Smooth muscle cell (in vitro differentiated cells): ENCODE data around the gene SPO11. TPM values are rescaled to one million over a fixed set of nuclear protein-coding genes. Genes with fewer than 3 reads are reported as not detected.

Experiments
- DNase-seq: peaks from one replicate; lab custom pipeline; 2025; ENCODE audit not compliant: unreplicated experiment; lab: John Stamatoyannopoulos, UW
- H2AFZ ChIP-seq: fragments of 200-600 bp; sonication (generic); 2 replicates; pipeline ENCODE4 v1.6.0; 2016; ENCODE audit warnings: antibody characterized with exemption, low read depth, mild to moderate bottlenecking
- H3F3A ChIP-seq: fragments of 200-600 bp; sonication (generic); 2 replicates; pipeline ENCODE4 v1.6.0; 2017; ENCODE audit warnings: antibody characterized with exemption, low read depth
- H3K27ac ChIP-seq: fragments of 200-600 bp; sonication (generic); 2 replicates; pipeline ENCODE4 v1.5.1; 2016; ENCODE audit warnings: low read depth, mild to moderate bottlenecking
- H3K27me3 ChIP-seq: fragments of 200-600 bp; sonication (generic); 2 replicates; pipeline ENCODE4 v1.6.1; 2016; ENCODE audit warnings: low read depth, mild to moderate bottlenecking
- H3K36me3 ChIP-seq: fragments of 200-600 bp; sonication (generic); 2 replicates; pipeline ENCODE4 v1.5.1; 2016; ENCODE audit warnings: low read depth
- H3K4me1 ChIP-seq: fragments of 200-600 bp; sonication (generic); 2 replicates; pipeline ENCODE4 v1.5.1; 2016; ENCODE audit warnings: low read depth
- H3K4me2 ChIP-seq: fragments of 200-600 bp; sonication (generic); 2 replicates; pipeline ENCODE4 v1.6.0; 2016; ENCODE audit warnings: mild to moderate bottlenecking
- H3K4me3 ChIP-seq: fragments of 200-600 bp; sonication (generic); 2 replicates; pipeline ENCODE4 v1.5.1; 2016; ENCODE audit warnings: mild to moderate bottlenecking
- H3K79me2 ChIP-seq: fragments of 200-600 bp; sonication (generic); 2 replicates; pipeline ENCODE4 v1.6.0; 2016; ENCODE audit warnings: low read depth, mild to moderate bottlenecking
- H3K9ac ChIP-seq: fragments of 200-600 bp; sonication (generic); 2 replicates; pipeline ENCODE4 v1.6.0; 2016; ENCODE audit warnings: low read depth
- H3K9me3 ChIP-seq: fragments of 200-600 bp; sonication (generic); replicated peaks from 2 replicates; pipeline ENCODE4 v1.5.1; 2016; ENCODE audit warnings: low read depth
- H4K20me1 ChIP-seq: fragments of 200-600 bp; sonication (generic); 2 replicates; pipeline ENCODE4 v1.6.0; 2016; ENCODE audit warnings: low read depth
- WGBS: methylation state at CpG from one replicate; pipeline ENCODE4 v1.1.7; 2016; ENCODE audit warnings: low lambda C conversion rate; 5-methylcytosine and 5-hydroxymethylcytosine counted together
- polyA plus RNA-seq: library from polyadenylated mRNA; unstranded; fragments of >200 nt; fragmentation: Nextera tagmentation; extraction: Ambion mirVana; gene quantifications from 2 replicates; pipeline ENCODE4 v1.2.1, GENCODE V29; 2016
- total RNA-seq: library from RNA; depleted of rRNA; stranded (reverse); fragments of >200 nt; gene quantifications from 2 replicates; pipeline ENCODE4 v1.2.3, GENCODE V29; 2014
- TF ChIP-seq, protein P1 (sequence below): fragments of 200-600 bp; sonication (generic); IDR thresholded peaks from 2 replicates; pipeline ENCODE4 v1.5.1; 2017; ENCODE audit warnings: borderline replicate concordance, mild to moderate bottlenecking, antibody characterized with exemption; ENCODE audit not compliant: insufficient read depth, poor library complexity, severe bottlenecking

The SPO11 gene
- total and polyA plus RNA-seq, 2 experiments from 2014 or later, result not detected

DNA sequence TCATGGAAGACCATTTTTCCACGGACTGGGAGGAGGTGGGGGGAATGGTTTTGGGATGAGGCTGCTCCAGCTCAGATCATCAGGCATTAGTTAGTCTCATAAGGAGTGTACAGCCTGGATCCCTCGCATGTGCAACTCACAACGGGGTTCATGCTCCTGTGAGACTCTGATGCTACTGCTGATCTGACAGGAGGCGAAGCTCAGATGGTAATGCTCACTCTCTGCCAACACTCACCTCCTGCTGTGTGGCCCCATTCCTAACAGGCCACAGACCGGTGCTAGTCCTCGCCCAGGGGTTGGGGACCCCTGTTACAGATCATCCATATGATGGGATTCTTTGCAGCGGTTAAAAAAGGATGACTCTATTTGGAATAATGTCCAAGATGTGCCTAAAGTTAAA lies 35.6 kb upstream of the SPO11 start:
- H3K4me2 ChIP-seq, result no peak overlapping the region
- H3K27ac ChIP-seq, result no peak overlapping the region
- no peaks in the 10 kb centered on the region for H3K79me2 ChIP-seq
- no peaks in the 10 kb centered on the region for H3K27me3 ChIP-seq
- no peak overlapping the region for H2AFZ ChIP-seq
- H3K9ac ChIP-seq, result no peak overlapping the region
- H3K9me3 ChIP-seq, result no peaks in the 10 kb centered on the region
- peaks cover 6% of the 10 kb centered on the region for H3F3A ChIP-seq
- H3K4me1 ChIP-seq, result peaks cover 12% of the 10 kb centered on the region
- DNase-seq, result no peak
- 90% methylated on average over 7 of the region's 7 CpGs for WGBS
- TF ChIP-seq, protein P1, sequence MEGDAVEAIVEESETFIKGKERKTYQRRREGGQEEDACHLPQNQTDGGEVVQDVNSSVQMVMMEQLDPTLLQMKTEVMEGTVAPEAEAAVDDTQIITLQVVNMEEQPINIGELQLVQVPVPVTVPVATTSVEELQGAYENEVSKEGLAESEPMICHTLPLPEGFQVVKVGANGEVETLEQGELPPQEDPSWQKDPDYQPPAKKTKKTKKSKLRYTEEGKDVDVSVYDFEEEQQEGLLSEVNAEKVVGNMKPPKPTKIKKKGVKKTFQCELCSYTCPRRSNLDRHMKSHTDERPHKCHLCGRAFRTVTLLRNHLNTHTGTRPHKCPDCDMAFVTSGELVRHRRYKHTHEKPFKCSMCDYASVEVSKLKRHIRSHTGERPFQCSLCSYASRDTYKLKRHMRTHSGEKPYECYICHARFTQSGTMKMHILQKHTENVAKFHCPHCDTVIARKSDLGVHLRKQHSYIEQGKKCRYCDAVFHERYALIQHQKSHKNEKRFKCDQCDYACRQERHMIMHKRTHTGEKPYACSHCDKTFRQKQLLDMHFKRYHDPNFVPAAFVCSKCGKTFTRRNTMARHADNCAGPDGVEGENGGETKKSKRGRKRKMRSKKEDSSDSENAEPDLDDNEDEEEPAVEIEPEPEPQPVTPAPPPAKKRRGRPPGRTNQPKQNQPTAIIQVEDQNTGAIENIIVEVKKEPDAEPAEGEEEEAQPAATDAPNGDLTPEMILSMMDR, result no peak
- H3K4me3 ChIP-seq, result no peak overlapping the region
- H3K36me3 ChIP-seq, result no peaks in the 10 kb centered on the region
- no peaks in the 10 kb centered on the region for H4K20me1 ChIP-seq

DNA sequence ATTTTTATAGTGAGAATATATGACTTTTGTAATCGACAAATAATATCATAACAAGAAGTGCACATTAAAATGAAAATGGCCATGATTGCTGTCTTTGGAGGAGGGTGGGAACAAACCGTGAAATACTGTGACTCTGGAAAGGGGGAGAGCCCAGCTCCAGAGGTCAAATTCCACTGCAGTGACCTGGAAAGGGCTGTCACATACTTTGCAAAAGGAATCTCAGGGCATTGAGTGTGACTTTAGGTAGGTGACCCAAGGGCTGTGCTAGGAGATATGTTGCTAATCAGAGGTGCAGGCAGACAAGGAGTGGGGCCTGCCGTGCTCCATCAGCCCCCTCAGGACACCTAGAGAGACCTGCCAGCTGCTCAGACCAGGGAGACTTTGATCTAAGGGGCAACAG lies 35.1 kb upstream of the SPO11 start:
- Histone ChIP-seq H3K4me2 (no peak overlapping the region), H3K36me3 (no peaks in the 10 kb centered on the region), H3K4me3 (no peak overlapping the region), H3K27ac (no peak overlapping the region), H3K4me1 (peaks cover 7% of the 10 kb centered on the region), H3K9me3 (no peaks in the 10 kb centered on the region), H3K79me2 (no peaks in the 10 kb centered on the region), H2AFZ (no peak overlapping the region), H3K27me3 (no peaks in the 10 kb centered on the region), H3F3A (peaks cover 4% of the 10 kb centered on the region), H3K9ac (no peak overlapping the region), H4K20me1 (no peaks in the 10 kb centered on the region)
- WGBS, result 75% methylated on average over 3 of the region's 3 CpGs
- DNase-seq, result no peak
- TF ChIP-seq, protein P1, result no peak

DNA sequence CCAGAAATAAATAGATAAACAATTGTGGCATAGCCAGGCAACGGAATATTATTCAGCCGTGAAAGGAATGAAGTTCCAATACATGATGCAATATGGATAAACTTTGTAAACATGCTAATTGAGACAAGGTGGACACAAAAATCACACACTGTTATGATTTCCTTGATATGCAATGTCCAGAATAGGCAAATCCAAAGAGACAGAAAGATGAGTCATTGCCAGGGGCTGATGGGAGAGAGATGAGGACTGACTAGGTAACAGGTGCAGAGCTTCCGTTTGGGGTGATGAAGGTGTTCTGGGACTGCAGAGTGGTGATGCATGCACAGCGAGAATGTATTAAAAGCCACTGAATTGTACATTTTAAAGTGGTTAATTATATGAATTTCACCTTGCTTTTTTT lies 31.1 kb upstream of the SPO11 start:
- Histone ChIP-seq H3K9me3 (no peaks in the 10 kb centered on the region), H3K4me2 (no peak overlapping the region), H3F3A (no peaks in the 10 kb centered on the region), H3K4me3 (no peak overlapping the region), H3K27me3 (no peaks in the 10 kb centered on the region), H3K36me3 (no peaks in the 10 kb centered on the region), H3K79me2 (no peaks in the 10 kb centered on the region), H3K4me1 (no peaks in the 10 kb centered on the region), H3K27ac (no peak overlapping the region), H3K9ac (no peak overlapping the region), H4K20me1 (no peaks in the 10 kb centered on the region), H2AFZ (no peak overlapping the region)
- TF ChIP-seq, protein P1, result no peak
- WGBS, result 85% methylated on average over 4 of the region's 4 CpGs
- DNase-seq, result no peak

DNA sequence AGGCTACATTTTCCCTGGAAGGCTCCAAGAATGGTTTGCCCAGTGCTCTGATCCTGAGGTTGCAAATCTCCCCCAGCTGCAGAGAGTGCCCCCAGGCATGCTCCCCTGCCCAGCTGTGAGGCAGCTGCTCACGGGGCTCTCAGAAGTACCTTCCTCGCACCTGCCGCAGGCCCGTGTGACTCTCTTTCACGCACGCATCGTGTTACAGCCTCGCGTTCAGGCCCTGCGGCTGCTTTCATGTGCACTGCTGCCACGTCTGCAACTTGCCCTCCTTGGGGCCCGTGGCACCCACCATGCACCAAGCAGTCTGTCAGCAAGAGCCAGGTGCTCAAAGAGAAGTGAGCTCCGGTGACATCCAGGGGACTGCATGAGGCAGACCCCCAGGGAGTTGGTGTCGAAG lies 28.6 kb upstream of the SPO11 start:
- H2AFZ ChIP-seq, result no peak overlapping the region
- no peak overlapping the region for H3K27ac ChIP-seq
- no peaks in the 10 kb centered on the region for H3K4me1 ChIP-seq
- no peak for DNase-seq
- H3F3A ChIP-seq, result no peaks in the 10 kb centered on the region
- H3K4me3 ChIP-seq, result no peak overlapping the region
- H3K9me3 ChIP-seq, result no peaks in the 10 kb centered on the region
- no peaks in the 10 kb centered on the region for H3K36me3 ChIP-seq
- H3K4me2 ChIP-seq, result no peak overlapping the region
- TF ChIP-seq, protein P1, result no peak
- no peaks in the 10 kb centered on the region for H4K20me1 ChIP-seq
- H3K9ac ChIP-seq, result no peak overlapping the region
- 86% methylated on average over 14 of the region's 14 CpGs for WGBS
- no peaks in the 10 kb centered on the region for H3K27me3 ChIP-seq
- no peaks in the 10 kb centered on the region for H3K79me2 ChIP-seq
